Ishikawa (cell line): ENCODE measurements around the gene STK11IP.

Experiments
- CEBPB ChIP-seq: IDR thresholded peaks from 2 replicates; pipeline ENCODE4 v1.6.1; 2012
- CREB1 ChIP-seq: IDR thresholded peaks from 2 replicates; pipeline ENCODE4 v1.6.1; 2012; ENCODE audit warnings: low read depth
- EGR1 ChIP-seq: IDR thresholded peaks from 2 replicates; pipeline ENCODE4 v1.6.1; 2012
- EP300 ChIP-seq: IDR thresholded peaks from 2 replicates; pipeline ENCODE4 v1.6.1; 2012; ENCODE audit warnings: borderline replicate concordance
- FOXM1 ChIP-seq: IDR thresholded peaks from 2 replicates; pipeline ENCODE4 v1.6.1; 2012; ENCODE audit warnings: low read depth, borderline replicate concordance
- NFIC ChIP-seq: IDR thresholded peaks from 2 replicates; pipeline ENCODE4 v1.6.1; 2012
- RAD21 ChIP-seq: IDR thresholded peaks from 2 replicates; pipeline ENCODE4 v1.6.1; 2012; ENCODE audit warnings: low read depth
- TAF1 ChIP-seq: IDR thresholded peaks from 2 replicates; pipeline ENCODE4 v1.6.1; 2012; ENCODE audit warnings: low read depth, mild to moderate bottlenecking
- TCF12 ChIP-seq: IDR thresholded peaks from 2 replicates; pipeline ENCODE4 v1.6.1; 2012; ENCODE audit warnings: low read depth
- TEAD4 ChIP-seq: IDR thresholded peaks from 2 replicates; pipeline ENCODE4 v1.6.1; 2012
- YY1 ChIP-seq: IDR thresholded peaks from 2 replicates; pipeline ENCODE4 v1.6.1; 2012; ENCODE audit warnings: low read depth
- ZBTB7A ChIP-seq: IDR thresholded peaks from 2 replicates; pipeline ENCODE4 v1.6.1; 2012; ENCODE audit warnings: low read depth
- TF ChIP-seq, protein P1 (sequence below): IDR thresholded peaks from 2 replicates; pipeline ENCODE4 v1.6.1; 2012
- TF ChIP-seq, protein P2 (sequence below): IDR thresholded peaks from 2 replicates; pipeline ENCODE4 v1.6.1; 2012
- TF ChIP-seq, protein P3 (sequence below): IDR thresholded peaks from 2 replicates; pipeline ENCODE4 v1.6.1; 2012; ENCODE audit warnings: low read depth, mild to moderate bottlenecking

Gene STK11IP

DNA sequence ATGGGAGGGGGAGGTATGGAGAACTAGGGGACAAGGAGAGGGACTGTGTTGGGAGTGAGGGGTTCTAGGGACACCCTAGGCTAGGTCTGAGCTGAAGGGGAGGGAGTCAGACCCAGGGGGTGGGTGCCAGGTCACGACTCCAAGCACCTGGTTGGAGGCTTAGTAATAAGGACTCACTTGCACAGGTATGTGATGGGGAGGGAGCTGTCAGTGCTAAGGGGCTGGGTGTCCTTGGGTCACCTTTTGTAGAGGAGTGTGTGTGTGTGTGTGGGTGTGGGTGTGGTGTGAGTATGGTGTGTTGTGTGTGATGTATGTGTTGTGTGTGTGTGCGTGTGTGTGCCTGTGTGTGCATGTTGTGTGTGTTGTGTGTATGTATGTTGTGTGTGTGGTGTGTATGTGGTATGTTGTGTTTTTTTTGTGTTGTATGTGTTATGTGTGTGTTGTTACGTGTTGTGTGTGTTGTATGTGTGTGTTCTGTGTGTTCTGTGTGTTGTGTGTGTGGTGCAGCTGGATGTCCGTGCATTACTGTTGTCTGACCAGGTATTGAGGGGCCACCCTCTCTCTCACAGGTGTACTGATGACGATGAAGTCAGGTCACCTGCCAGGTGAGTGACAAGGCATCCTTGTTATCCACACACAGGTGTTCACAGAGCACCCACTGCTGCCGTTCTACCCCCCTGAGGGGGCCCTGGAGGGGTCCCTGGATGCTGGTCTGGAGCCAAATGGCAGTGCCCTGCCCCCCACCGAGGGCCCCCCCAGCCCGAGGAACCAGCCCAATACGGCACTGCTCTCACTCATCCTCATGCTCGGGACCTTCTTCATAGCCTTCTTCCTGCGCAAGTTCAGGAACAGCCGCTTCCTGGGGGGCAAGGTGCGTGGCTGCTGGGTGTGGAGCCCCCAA is 39.5 kb downstream of the STK11IP start:
- TF ChIP-seq EP300 (no peak), EGR1 (no peak), NFIC (no peak), CREB1 (no peak), TCF12 (no peak), RAD21 (no peak), FOXM1 (no peak), ZBTB7A (no peak), TEAD4 (no peak), YY1 (no peak), CEBPB (no peak), TAF1 (no peak)
- TF ChIP-seq, protein P1, sequence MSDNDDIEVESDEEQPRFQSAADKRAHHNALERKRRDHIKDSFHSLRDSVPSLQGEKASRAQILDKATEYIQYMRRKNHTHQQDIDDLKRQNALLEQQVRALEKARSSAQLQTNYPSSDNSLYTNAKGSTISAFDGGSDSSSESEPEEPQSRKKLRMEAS: no peak
- TF ChIP-seq, protein P2, sequence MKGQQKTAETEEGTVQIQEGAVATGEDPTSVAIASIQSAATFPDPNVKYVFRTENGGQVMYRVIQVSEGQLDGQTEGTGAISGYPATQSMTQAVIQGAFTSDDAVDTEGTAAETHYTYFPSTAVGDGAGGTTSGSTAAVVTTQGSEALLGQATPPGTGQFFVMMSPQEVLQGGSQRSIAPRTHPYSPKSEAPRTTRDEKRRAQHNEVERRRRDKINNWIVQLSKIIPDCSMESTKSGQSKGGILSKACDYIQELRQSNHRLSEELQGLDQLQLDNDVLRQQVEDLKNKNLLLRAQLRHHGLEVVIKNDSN: no peak
- TF ChIP-seq, protein P3, sequence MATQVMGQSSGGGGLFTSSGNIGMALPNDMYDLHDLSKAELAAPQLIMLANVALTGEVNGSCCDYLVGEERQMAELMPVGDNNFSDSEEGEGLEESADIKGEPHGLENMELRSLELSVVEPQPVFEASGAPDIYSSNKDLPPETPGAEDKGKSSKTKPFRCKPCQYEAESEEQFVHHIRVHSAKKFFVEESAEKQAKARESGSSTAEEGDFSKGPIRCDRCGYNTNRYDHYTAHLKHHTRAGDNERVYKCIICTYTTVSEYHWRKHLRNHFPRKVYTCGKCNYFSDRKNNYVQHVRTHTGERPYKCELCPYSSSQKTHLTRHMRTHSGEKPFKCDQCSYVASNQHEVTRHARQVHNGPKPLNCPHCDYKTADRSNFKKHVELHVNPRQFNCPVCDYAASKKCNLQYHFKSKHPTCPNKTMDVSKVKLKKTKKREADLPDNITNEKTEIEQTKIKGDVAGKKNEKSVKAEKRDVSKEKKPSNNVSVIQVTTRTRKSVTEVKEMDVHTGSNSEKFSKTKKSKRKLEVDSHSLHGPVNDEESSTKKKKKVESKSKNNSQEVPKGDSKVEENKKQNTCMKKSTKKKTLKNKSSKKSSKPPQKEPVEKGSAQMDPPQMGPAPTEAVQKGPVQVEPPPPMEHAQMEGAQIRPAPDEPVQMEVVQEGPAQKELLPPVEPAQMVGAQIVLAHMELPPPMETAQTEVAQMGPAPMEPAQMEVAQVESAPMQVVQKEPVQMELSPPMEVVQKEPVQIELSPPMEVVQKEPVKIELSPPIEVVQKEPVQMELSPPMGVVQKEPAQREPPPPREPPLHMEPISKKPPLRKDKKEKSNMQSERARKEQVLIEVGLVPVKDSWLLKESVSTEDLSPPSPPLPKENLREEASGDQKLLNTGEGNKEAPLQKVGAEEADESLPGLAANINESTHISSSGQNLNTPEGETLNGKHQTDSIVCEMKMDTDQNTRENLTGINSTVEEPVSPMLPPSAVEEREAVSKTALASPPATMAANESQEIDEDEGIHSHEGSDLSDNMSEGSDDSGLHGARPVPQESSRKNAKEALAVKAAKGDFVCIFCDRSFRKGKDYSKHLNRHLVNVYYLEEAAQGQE: no peak

DNA sequence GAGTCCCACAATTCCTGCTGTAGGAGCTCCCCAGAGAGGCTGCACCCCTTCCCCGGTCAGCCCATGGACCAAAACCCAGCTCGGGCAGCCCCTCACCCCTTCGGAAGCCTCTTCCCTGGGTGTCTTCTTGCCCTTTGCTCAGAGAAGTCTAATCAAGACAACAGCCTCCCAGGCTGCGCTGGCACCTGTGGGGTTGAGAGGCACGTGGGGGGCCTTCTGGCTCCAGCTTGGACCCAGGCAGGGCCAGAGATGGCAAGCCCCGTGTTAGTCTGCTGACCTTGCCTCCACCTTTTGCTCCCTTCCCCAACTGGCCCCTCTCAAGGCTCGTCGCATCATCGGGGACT is 40.2 kb downstream of the STK11IP start:
- no peak for TF ChIP-seq TEAD4
- TF ChIP-seq CEBPB: no peak
- no peak for TF ChIP-seq NFIC
- TF ChIP-seq ZBTB7A: no peak
- TF ChIP-seq, protein P2: no peak
- TF ChIP-seq FOXM1: no peak
- TF ChIP-seq, protein P1: no peak
- TF ChIP-seq EGR1: no peak
- TF ChIP-seq TCF12: no peak
- no peak for TF ChIP-seq TAF1
- no peak for TF ChIP-seq EP300
- no peak for TF ChIP-seq RAD21
- no peak for TF ChIP-seq CREB1

DNA sequence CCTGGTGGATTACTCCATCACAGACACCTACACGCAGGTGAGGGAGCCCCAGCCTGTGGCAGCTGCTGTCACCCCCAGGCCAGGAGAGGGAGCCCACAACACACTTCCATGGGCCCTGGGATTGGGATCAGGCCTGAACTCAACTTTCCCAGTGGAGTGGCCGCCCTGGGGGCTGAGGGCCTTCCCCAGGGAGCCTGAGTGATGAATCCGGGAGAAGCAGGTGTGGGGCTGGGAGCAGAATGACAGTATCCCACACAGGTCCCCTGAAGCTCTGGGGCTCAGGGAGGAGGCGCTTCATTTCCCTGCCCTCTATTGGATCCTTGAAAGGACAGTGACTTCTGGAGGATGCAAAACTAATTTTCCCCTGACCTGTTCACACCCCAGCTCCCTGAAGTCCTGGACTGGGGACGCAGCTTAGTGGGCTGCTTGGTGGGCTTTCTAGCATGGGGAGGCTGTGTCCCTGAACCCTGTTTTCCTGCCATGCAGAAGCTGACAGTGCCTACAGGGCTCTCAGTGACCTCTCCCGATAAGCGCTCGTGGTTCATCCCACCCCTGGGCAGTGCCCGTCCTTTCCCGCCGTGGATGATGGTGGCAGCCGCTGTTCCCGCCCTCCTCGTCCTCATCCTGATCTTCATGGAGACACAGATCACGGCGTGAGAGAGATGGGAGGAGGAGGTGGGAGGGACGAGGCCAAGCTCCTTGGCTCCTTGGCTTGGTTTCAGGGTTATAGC is 40.7 kb downstream of the STK11IP start:
- TF ChIP-seq CEBPB (no peak), TEAD4 (no peak), YY1 (no peak), FOXM1 (no peak), ZBTB7A (no peak), EP300 (no peak), TCF12 (no peak), CREB1 (no peak), NFIC (no peak), TAF1 (no peak), EGR1 (no peak)
- TF ChIP-seq, protein P2: no peak
- TF ChIP-seq, protein P1: no peak
- TF ChIP-seq, protein P3: no peak

DNA sequence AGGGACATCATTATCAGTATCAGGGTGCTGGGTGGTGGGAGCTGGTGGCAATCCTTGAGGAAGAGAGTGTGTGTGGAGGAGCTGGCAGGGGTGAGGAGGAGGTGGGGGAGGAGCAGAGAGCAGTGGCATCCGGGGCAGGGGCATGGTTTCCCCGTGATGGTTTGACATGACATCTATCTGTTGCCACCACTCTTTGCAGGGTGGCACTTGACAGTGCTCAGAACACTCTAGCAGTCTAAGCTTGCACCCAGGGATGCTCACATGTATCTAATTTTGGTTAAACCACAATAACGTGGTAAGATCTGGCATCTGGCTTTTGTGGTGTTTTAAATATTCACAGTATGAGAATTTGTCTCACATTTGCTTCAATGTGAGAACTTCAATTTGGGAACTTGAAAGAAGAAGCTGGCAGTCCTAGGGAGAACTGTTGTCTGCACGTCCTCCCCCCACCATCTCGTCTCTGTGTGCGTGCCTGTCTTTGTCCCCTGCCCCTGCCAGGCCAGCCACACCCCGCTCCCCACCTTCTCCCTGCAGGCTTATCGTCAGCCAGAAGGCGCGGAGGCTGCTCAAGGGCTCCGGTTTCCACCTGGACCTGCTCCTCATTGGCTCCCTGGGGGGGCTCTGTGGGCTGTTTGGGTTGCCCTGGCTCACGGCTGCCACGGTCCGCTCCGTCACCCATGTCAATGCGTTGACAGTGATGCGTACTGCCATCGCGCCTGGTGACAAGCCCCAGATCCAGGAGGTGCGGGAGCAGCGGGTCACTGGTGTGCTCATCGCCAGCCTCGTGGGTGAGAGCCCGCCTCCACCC is 41.5 kb downstream of the STK11IP start:
- TF ChIP-seq CREB1 (no peak), EP300 (no peak), CEBPB (no peak), EGR1 (no peak), YY1 (no peak), ZBTB7A (no peak), NFIC (no peak), RAD21 (no peak)
